ENCODE results near the gene ABLIM3. TPM values are rescaled to one million over a fixed set of nuclear protein-coding genes. Genes with fewer than 3 reads are reported as not detected.

ABLIM3 gene
- total RNA-seq, 4 donors from 2014 or later, result 1.6 to 26.4 (median 5.7) TPM

- no peaks in the 10 kb centered on the region for H3K4me1 ChIP-seq
- no peak for DNase-seq
- TF ChIP-seq CTCF (IDR thresholded peaks at IDR 0.05) (no peak), POLR2A (IDR thresholded peaks at IDR 0.05) (no peak)
- H3K4me3 ChIP-seq, result no peak overlapping the region
- H3K27ac ChIP-seq, result peak overlapping the region in 3 of 4 donors; percentile 27 to 34 (median 31)
- no peaks in the 10 kb centered on the region for H3K27me3 ChIP-seq
- no peaks in the 10 kb centered on the region for H3K36me3 ChIP-seq
- H3K9me3 ChIP-seq, result no peaks in the 10 kb centered on the region
Observed at GRCh38 chr5:149239917-149240316, 98.6 kb downstream of the ABLIM3 start.

GRCh38 chr5:149240354-149240998 is 99.2 kb downstream of the ABLIM3 start:
- DNase-seq, result peak in 2 of 3 donors; percentile 73 to 87
- no peaks in the 10 kb centered on the region for H3K36me3 ChIP-seq
- no peaks in the 10 kb centered on the region for H3K4me1 ChIP-seq
- TF ChIP-seq POLR2A (IDR thresholded peaks at IDR 0.05) (no peak), CTCF (IDR thresholded peaks at IDR 0.05) (no peak)
- H3K4me3 ChIP-seq, result no peak overlapping the region
- H3K27me3 ChIP-seq, result no peaks in the 10 kb centered on the region
- peak overlapping the region in 3 of 4 donors; percentile 27 to 34 (median 31) for H3K27ac ChIP-seq
- H3K9me3 ChIP-seq, result no peaks in the 10 kb centered on the region

GRCh38 chr5:149242339-149242738 is 101.0 kb downstream of the ABLIM3 start:
- DNase-seq, result no peak
- TF ChIP-seq CTCF (IDR thresholded peaks at IDR 0.05) (no peak), POLR2A (IDR thresholded peaks at IDR 0.05) (no peak)
- Histone ChIP-seq H3K27ac (no peak overlapping the region), H3K27me3 (no peaks in the 10 kb centered on the region), H3K36me3 (no peaks in the 10 kb centered on the region), H3K9me3 (no peaks in the 10 kb centered on the region), H3K4me1 (no peaks in the 10 kb centered on the region), H3K4me3 (no peak overlapping the region)

GRCh38 chr5:149246906-149247305 is 105.6 kb downstream of the ABLIM3 start:
- no peaks in the 10 kb centered on the region for H3K9me3 ChIP-seq
- H3K36me3 ChIP-seq, result peaks cover 0 to 5% (median 0%) of the 10 kb centered on the region in 3 donors
- H3K27ac ChIP-seq, result no peak overlapping the region
- no peak overlapping the region for H3K4me3 ChIP-seq
- DNase-seq, result no peak
- TF ChIP-seq POLR2A (IDR thresholded peaks at IDR 0.05), result no peak
- no peak for TF ChIP-seq CTCF (IDR thresholded peaks at IDR 0.05)
- no peaks in the 10 kb centered on the region for H3K4me1 ChIP-seq
- H3K27me3 ChIP-seq, result no peaks in the 10 kb centered on the region

- Histone ChIP-seq H3K27ac (no peak overlapping the region), H3K4me1 (no peaks in the 10 kb centered on the region), H3K36me3 (peaks cover 0 to 5% (median 0%) of the 10 kb centered on the region in 3 donors), H3K4me3 (no peak overlapping the region), H3K9me3 (no peaks in the 10 kb centered on the region), H3K27me3 (no peaks in the 10 kb centered on the region)
- DNase-seq, result no peak
- TF ChIP-seq POLR2A (IDR thresholded peaks at IDR 0.05) (no peak), CTCF (IDR thresholded peaks at IDR 0.05) (no peak)
Observed at GRCh38 chr5:149247726-149248125, 106.4 kb downstream of the ABLIM3 start.

Data from Peyer's patch (tissue), 4 donors.